ENCODE data around the gene SORCS2. TPM values are rescaled to one million over a fixed set of nuclear protein-coding genes. Genes with fewer than 3 reads are reported as not detected.

Gene SORCS2
- polyA plus RNA-seq, 1 donor from 2014 or later: 1.0 TPM

DNA sequence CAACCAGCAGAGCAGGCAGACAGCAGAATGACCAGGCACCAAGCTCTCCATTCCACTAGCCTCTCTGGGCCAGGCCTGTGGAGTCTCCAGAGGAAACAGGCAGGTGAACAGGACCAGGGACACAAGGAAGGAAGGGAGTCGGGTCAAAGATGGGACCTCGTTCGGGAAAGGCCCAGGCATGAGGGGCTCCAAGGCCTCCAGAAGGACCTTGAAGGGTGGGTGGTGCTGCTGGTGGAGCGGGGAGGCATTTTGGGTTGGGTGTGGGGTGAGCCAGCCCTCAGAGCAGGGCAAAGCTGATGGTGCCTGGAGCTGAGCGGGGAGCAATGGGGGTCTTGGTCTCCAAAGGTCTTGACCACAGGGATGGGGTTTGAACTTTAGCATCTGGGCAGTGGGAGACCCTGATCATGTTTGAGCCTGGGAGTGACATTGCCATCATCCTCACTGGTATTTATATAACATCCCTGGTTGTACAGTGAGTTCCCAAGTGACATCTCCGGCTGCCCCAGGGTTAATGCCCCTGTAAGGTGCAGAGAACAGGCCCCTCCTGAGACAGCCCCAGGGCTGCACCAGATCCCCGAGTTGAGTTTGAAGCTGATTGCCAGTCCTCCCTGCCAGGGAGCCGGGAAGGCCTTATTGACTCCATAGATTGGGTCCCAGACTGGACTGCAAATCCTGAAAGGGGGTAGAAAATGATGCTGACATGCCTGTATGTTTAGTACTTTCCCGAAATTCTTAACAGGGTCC, 189.7 kb downstream of the SORCS2 start:
- Histone ChIP-seq H3K36me3 (ENCODE audit: insufficient read depth, low read length) (no peaks in the 10 kb centered on the region), H3K27ac (ENCODE audit: low read length) (no peak overlapping the region), H3K9ac (ENCODE audit: low read length) (no peak overlapping the region), H3K4me3 (ENCODE audit: low read length) (no peak overlapping the region), H3F3A (ENCODE audit: insufficient read depth, low read length, poor library complexity, severe bottlenecking) (no peaks in the 10 kb centered on the region), H3K9me2 (ENCODE audit: insufficient read depth, low read length) (no peaks in the 10 kb centered on the region), H3K79me2 (replicated peaks; ENCODE audit: insufficient read depth, low read length) (no peaks in the 10 kb centered on the region), H3K9me3 (ENCODE audit: low read length) (no peaks in the 10 kb centered on the region), H2AFZ (ENCODE audit: low read depth, low read length) (no peak overlapping the region), H3K4me2 (ENCODE audit: low read length) (no peak overlapping the region), H3K27me3 (ENCODE audit: insufficient read depth, low read depth, low read length) (no peaks in the 10 kb centered on the region), H4K20me1 (ENCODE audit: insufficient read depth) (no peaks in the 10 kb centered on the region)
- no peak for TF ChIP-seq POLR2AphosphoS5 (IDR thresholded peaks at IDR 0.05)
- TF ChIP-seq TAF1 (IDR thresholded peaks at IDR 0.05; ENCODE audit: low read depth): no peak
- TF ChIP-seq, protein P1, sequence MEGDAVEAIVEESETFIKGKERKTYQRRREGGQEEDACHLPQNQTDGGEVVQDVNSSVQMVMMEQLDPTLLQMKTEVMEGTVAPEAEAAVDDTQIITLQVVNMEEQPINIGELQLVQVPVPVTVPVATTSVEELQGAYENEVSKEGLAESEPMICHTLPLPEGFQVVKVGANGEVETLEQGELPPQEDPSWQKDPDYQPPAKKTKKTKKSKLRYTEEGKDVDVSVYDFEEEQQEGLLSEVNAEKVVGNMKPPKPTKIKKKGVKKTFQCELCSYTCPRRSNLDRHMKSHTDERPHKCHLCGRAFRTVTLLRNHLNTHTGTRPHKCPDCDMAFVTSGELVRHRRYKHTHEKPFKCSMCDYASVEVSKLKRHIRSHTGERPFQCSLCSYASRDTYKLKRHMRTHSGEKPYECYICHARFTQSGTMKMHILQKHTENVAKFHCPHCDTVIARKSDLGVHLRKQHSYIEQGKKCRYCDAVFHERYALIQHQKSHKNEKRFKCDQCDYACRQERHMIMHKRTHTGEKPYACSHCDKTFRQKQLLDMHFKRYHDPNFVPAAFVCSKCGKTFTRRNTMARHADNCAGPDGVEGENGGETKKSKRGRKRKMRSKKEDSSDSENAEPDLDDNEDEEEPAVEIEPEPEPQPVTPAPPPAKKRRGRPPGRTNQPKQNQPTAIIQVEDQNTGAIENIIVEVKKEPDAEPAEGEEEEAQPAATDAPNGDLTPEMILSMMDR (IDR thresholded peaks at IDR 0.05; ENCODE audit: poor library complexity, severe bottlenecking): no peak
- TF ChIP-seq RAD21 (conservative IDR thresholded peaks at IDR 0.05): no peak
- no peak for TF ChIP-seq SMC3 (conservative IDR thresholded peaks at IDR 0.05; ENCODE audit: poor library complexity)
- TF ChIP-seq, protein P2, sequence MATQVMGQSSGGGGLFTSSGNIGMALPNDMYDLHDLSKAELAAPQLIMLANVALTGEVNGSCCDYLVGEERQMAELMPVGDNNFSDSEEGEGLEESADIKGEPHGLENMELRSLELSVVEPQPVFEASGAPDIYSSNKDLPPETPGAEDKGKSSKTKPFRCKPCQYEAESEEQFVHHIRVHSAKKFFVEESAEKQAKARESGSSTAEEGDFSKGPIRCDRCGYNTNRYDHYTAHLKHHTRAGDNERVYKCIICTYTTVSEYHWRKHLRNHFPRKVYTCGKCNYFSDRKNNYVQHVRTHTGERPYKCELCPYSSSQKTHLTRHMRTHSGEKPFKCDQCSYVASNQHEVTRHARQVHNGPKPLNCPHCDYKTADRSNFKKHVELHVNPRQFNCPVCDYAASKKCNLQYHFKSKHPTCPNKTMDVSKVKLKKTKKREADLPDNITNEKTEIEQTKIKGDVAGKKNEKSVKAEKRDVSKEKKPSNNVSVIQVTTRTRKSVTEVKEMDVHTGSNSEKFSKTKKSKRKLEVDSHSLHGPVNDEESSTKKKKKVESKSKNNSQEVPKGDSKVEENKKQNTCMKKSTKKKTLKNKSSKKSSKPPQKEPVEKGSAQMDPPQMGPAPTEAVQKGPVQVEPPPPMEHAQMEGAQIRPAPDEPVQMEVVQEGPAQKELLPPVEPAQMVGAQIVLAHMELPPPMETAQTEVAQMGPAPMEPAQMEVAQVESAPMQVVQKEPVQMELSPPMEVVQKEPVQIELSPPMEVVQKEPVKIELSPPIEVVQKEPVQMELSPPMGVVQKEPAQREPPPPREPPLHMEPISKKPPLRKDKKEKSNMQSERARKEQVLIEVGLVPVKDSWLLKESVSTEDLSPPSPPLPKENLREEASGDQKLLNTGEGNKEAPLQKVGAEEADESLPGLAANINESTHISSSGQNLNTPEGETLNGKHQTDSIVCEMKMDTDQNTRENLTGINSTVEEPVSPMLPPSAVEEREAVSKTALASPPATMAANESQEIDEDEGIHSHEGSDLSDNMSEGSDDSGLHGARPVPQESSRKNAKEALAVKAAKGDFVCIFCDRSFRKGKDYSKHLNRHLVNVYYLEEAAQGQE (IDR thresholded peaks at IDR 0.05; ENCODE audit: borderline replicate concordance): no peak

DNA sequence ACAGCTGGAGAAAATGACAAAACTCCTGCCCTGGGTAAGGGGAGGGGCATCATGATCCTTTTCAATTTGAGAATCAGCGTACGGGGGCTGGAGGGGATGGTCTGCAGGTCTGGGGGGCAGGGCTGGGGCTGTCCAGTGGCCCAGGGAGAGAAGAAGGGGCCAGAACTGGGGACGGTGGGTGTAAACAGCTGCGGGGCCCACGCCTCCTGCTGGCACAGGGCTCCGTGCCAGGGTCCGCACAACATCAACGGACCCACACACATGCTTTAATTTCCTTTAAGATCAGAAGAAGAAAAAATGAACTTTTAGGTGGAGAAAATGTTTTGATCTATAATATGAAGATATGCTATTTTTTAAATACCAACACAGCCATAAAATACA, 190.3 kb downstream of the SORCS2 start:
- H3K27me3 ChIP-seq (ENCODE audit: insufficient read depth, low read depth, low read length): no peaks in the 10 kb centered on the region
- no peak overlapping the region for H2AFZ ChIP-seq (ENCODE audit: low read depth, low read length)
- H3K9ac ChIP-seq (ENCODE audit: low read length): no peak overlapping the region
- no peak overlapping the region for H3K27ac ChIP-seq (ENCODE audit: low read length)
- H3K36me3 ChIP-seq (ENCODE audit: insufficient read depth, low read length): no peaks in the 10 kb centered on the region
- no peaks in the 10 kb centered on the region for H3F3A ChIP-seq (ENCODE audit: insufficient read depth, low read length, poor library complexity, severe bottlenecking)
- H4K20me1 ChIP-seq (ENCODE audit: insufficient read depth): no peaks in the 10 kb centered on the region
- TF ChIP-seq RAD21 (conservative IDR thresholded peaks at IDR 0.05) (no peak), SMC3 (conservative IDR thresholded peaks at IDR 0.05; ENCODE audit: poor library complexity) (no peak), POLR2AphosphoS5 (IDR thresholded peaks at IDR 0.05) (no peak), EZH2 (IDR thresholded peaks at IDR 0.05; ENCODE audit: borderline replicate concordance, insufficient read depth, low read length, poor library complexity, severe bottlenecking) (no peak), MXI1 (conservative IDR thresholded peaks at IDR 0.05; ENCODE audit: poor library complexity, severe bottlenecking) (no peak), TAF1 (IDR thresholded peaks at IDR 0.05; ENCODE audit: low read depth) (no peak), EP300 (conservative IDR thresholded peaks at IDR 0.05; ENCODE audit: poor library complexity, severe bottlenecking) (no peak)
- H3K4me2 ChIP-seq (ENCODE audit: low read length): no peak overlapping the region
- H3K9me3 ChIP-seq (ENCODE audit: low read length): no peaks in the 10 kb centered on the region
- no peak overlapping the region for H3K4me3 ChIP-seq (ENCODE audit: low read length)
- H3K79me2 ChIP-seq (replicated peaks; ENCODE audit: insufficient read depth, low read length): no peaks in the 10 kb centered on the region
- H3K9me2 ChIP-seq (ENCODE audit: insufficient read depth, low read length): no peaks in the 10 kb centered on the region

All from neural cell (in vitro differentiated cells).